Sigmoid colon (tissue), 7 donors: ENCODE measurements around the gene RABIF. TPM values are rescaled to one million over a fixed set of nuclear protein-coding genes. Genes with fewer than 3 reads are reported as not detected.
"Not testable (repeated sequence)": the region's sequence is repeated elsewhere in the genome, so short reads cannot be mapped to it uniquely, and the experiment has no call there.

ENCODE experiments used
- DNase-seq: peaks from one replicate; pipeline ENCODE4 v3.0.0-alpha.2; 2019
- H3K27ac ChIP-seq, 4 donors: fragments of 200-600 bp; sonication (generic); one replicate each; pipeline ENCODE4 v1.5.1; 2016 to 2019; ENCODE audit warnings: mild to moderate bottlenecking in 1 of 4
- H3K27me3 ChIP-seq, 3 donors: fragments of 200-600 bp; sonication (generic); one replicate each; pipeline ENCODE4 v1.5.1; 2019; ENCODE audit warnings: mild to moderate bottlenecking in 1 of 3
- H3K36me3 ChIP-seq, 4 donors: fragments of 200-600 bp; sonication (generic); one replicate each; pipeline ENCODE4 v1.5.1; 2016 to 2019
- H3K4me1 ChIP-seq, 4 donors: fragments of 200-600 bp; sonication (generic); one replicate each; pipeline ENCODE4 v1.5.1; 2017 to 2019
- H3K4me3 ChIP-seq, 4 donors: fragments of 200-600 bp; sonication (generic); one replicate each; pipeline ENCODE4 v1.5.1; 2017 to 2019; ENCODE audit warnings: mild to moderate bottlenecking in 2 of 4, moderate library complexity in 1 of 4
- H3K9me3 ChIP-seq, 4 donors: fragments of 200-600 bp in 3 of 4; sonication (generic) in 3 of 4; one replicate each; pipeline versions ENCODE4 v1.5.1 to v1.6.1; 2013 to 2019
- CTCF ChIP-seq, 4 experiments: fragments of 450-650 bp in 3 of 4; fragments of 200-600 bp in 1 of 4; IDR thresholded peaks; one replicate each; pipeline ENCODE4 v1.5.1; 2016 to 2019; ENCODE audit warnings: antibody characterized with exemption in 4 of 4, mild to moderate bottlenecking in 3 of 4, moderate library complexity in 2 of 4
- EP300 ChIP-seq, 4 donors: sonication (generic); formaldehyde crosslinking; IDR thresholded peaks; one replicate each; pipeline ENCODE4 v1.6.1; 2017; ENCODE audit warnings: antibody characterized with exemption in 4 of 4
- POLR2A ChIP-seq, 2 donors: fragments of 450-650 bp; IDR thresholded peaks; one replicate each; pipeline ENCODE4 v1.6.1; 2016; ENCODE audit warnings: antibody characterized with exemption in 2 of 2, mild to moderate bottlenecking in 2 of 2, moderate library complexity in 2 of 2
- POLR2AphosphoS5 ChIP-seq, 4 donors: sonication (generic); formaldehyde crosslinking; IDR thresholded peaks; one replicate each; pipeline ENCODE4 v1.6.1; 2017; ENCODE audit warnings: antibody characterized with exemption in 4 of 4
- WGBS, 2 donors: extraction: QIAGEN DNeasy Blood & Tissue Kit; methylation state at CpG; one replicate each; pipeline ENCODE4 v1.1.7; 2013; 5-methylcytosine and 5-hydroxymethylcytosine counted together
- intact Hi-C: fragments of 100-400 bp; cut with DNase I; formaldehyde crosslinking; loops from one replicate; pipeline ENCODE4 v1.15.1; 2023
- polyA plus RNA-seq, 3 donors: library from polyadenylated mRNA; stranded (reverse); fragments of 200-250 nt; gene quantifications; one replicate each; pipeline ENCODE4 v1.2.3, GENCODE V29; 2013
- small RNA-seq, 3 donors: library from RNA; depleted of rRNA; stranded (forward); fragments of <200 nt; gene quantifications; one replicate each; pipeline ENCODE3, GENCODE V24; 2016
- total RNA-seq, 4 donors: library from RNA; depleted of rRNA; stranded (reverse); fragments of >200 nt; gene quantifications; one replicate each; pipeline ENCODE4 v1.1.0, GENCODE V29; 2016
- donor health status: healthy with polysubstance abuse.
- donor health status: Bipolar disorder and iron deficiency.
- donor health status: healthy.

RABIF gene
- total and polyA plus RNA-seq, 7 donors: 3.6 to 17.6 (median 7.3) TPM

GRCh38 chr1:202835548-202836072 is 53.3 kb downstream of the RABIF start:
- no peaks in the 10 kb centered on the region for H3K9me3 ChIP-seq
- no peak for DNase-seq
- intact Hi-C loops: no loop called here
- H3K27me3 ChIP-seq: no peaks in the 10 kb centered on the region
- no peak overlapping the region for H3K27ac ChIP-seq
- TF ChIP-seq POLR2AphosphoS5 (IDR thresholded peaks at IDR 0.05): no peak
- TF ChIP-seq CTCF (IDR thresholded peaks at IDR 0.05): no peak
- no peak for TF ChIP-seq EP300 (IDR thresholded peaks at IDR 0.05)
- no peaks in the 10 kb centered on the region for H3K36me3 ChIP-seq
- WGBS, 2 donors: 25 to 44% methylated on average over 3 of the region's 3 CpGs
- H3K4me1 ChIP-seq: no peaks in the 10 kb centered on the region
- no peak overlapping the region for H3K4me3 ChIP-seq

GRCh38 chr1:202834771-202835547 is 54.0 kb downstream of the RABIF start:
- Histone ChIP-seq H3K27ac (no peak overlapping the region), H3K4me1 (no peaks in the 10 kb centered on the region), H3K4me3 (no peak overlapping the region), H3K27me3 (no peaks in the 10 kb centered on the region), H3K9me3 (no peaks in the 10 kb centered on the region), H3K36me3 (no peaks in the 10 kb centered on the region)
- no peak for DNase-seq
- 79 to 90% methylated on average over 10 of the region's 10 CpGs for WGBS, 2 donors
- intact Hi-C loops: no loop called here
- no peak for TF ChIP-seq CTCF (IDR thresholded peaks at IDR 0.05)
- no peak for TF ChIP-seq POLR2AphosphoS5 (IDR thresholded peaks at IDR 0.05)
- TF ChIP-seq POLR2A (IDR thresholded peaks at IDR 0.05): no peak
- no peak for TF ChIP-seq EP300 (IDR thresholded peaks at IDR 0.05)

- 77 to 94% methylated on average over 3 of the region's 3 CpGs for WGBS, 2 donors
- DNase-seq: no peak
- no peak overlapping the region for H3K27ac ChIP-seq
- H3K36me3 ChIP-seq: no peaks in the 10 kb centered on the region
- no peaks in the 10 kb centered on the region for H3K4me1 ChIP-seq
- intact Hi-C loops: no loop called here
- H3K27me3 ChIP-seq: no peaks in the 10 kb centered on the region
- TF ChIP-seq POLR2AphosphoS5 (IDR thresholded peaks at IDR 0.05): no peak
- no peak for TF ChIP-seq CTCF (IDR thresholded peaks at IDR 0.05)
- TF ChIP-seq EP300 (IDR thresholded peaks at IDR 0.05): no peak
- no peak for TF ChIP-seq POLR2A (IDR thresholded peaks at IDR 0.05)
- no peaks in the 10 kb centered on the region for H3K9me3 ChIP-seq
- no peak overlapping the region for H3K4me3 ChIP-seq
Observed at GRCh38 chr1:202831906-202832305, 57.0 kb downstream of the RABIF start.

- H3K27me3 ChIP-seq, H3K4me3 ChIP-seq, intact Hi-C loops, H3K27ac ChIP-seq, H3K36me3 ChIP-seq, DNase-seq, H3K4me1 ChIP-seq, H3K9me3 ChIP-seq: not testable (repeated sequence)
- WGBS, 2 donors: 95 to 96% methylated on average over 9 of the region's 9 CpGs
Observed at GRCh38 chr1:202829223-202829622, 59.7 kb downstream of the RABIF start.

Small RNAs within 50 kb of the gene (small RNA-seq; reads per million reads assigned to genes)
- 0 reads per million in 3 donors for gene RF00019

Other genes starting within 250 kb of the RABIF start
- gene SYT2, start 178.7 kb downstream of the RABIF start, total RNA-seq: under 1 TPM in 1 of 4 donors, not detected in 3; 0.16 TPM
- under 1 TPM in 1 of 3 donors, not detected in 2; 0.10 TPM for gene SYT2, start 178.7 kb downstream of the RABIF start, polyA plus RNA-seq
- gene KDM5B, start 80.7 kb downstream of the RABIF start, total RNA-seq: 10 to 100 TPM; 29.7 to 68.1 (median 39.6) TPM
- gene KDM5B, start 80.7 kb downstream of the RABIF start, polyA plus RNA-seq: 10 to 100 TPM; 10.9 to 16.7 (median 12.0) TPM
- gene PCAT6, start 78.2 kb downstream of the RABIF start, total RNA-seq: not detected
- 1 to 10 TPM in 2 of 3 donors, not detected in 1; 1.6 to 1.7 TPM for gene PCAT6, start 78.2 kb downstream of the RABIF start, polyA plus RNA-seq
- 10 to 100 TPM; 12.9 to 23.9 (median 15.9) TPM for gene KLHL12, start 38.1 kb upstream of the RABIF start, total RNA-seq
- gene KLHL12, start 38.1 kb upstream of the RABIF start, polyA plus RNA-seq: 10 to 100 TPM; 17.6 to 27.0 (median 23.6) TPM
- gene ADIPOR1, start 69.2 kb upstream of the RABIF start, total RNA-seq: 10 to 100 TPM; 57.4 to 76.2 (median 65.8) TPM
- 10 to 100 TPM; 54.4 to 82.9 (median 79.8) TPM for gene ADIPOR1, start 69.2 kb upstream of the RABIF start, polyA plus RNA-seq
- gene CYB5R1, start 78.1 kb upstream of the RABIF start, total RNA-seq: 10 to 100 TPM; 24.6 to 45.3 (median 36.2) TPM
- 10 to 100 TPM in 1 of 3 donors, 1 to 10 TPM in 2; 8.6 to 27.1 (median 9.6) TPM for gene CYB5R1, start 78.1 kb upstream of the RABIF start, polyA plus RNA-seq
- 10 to 100 TPM; 71.7 to 99.4 (median 88.2) TPM for gene TMEM183A, start 118.2 kb upstream of the RABIF start, total RNA-seq
- gene TMEM183A, start 118.2 kb upstream of the RABIF start, polyA plus RNA-seq: 100 to 1,000 TPM in 1 of 3 donors, 10 to 100 TPM in 2; 72.5 to 108 (median 77.5) TPM
- 10 to 100 TPM in 1 of 4 donors, 1 to 10 TPM in 3; 1.1 to 15.0 (median 2.8) TPM for gene PPFIA4, start 137.3 kb upstream of the RABIF start, total RNA-seq
- under 1 TPM in 1 of 3 donors, not detected in 2; 0.52 TPM for gene PPFIA4, start 137.3 kb upstream of the RABIF start, polyA plus RNA-seq
- gene MYOG, start 196.9 kb upstream of the RABIF start, total RNA-seq: not detected
- gene MYOG, start 196.9 kb upstream of the RABIF start, polyA plus RNA-seq: not detected
- gene ADORA1, start 238.6 kb upstream of the RABIF start, total RNA-seq: 1 to 10 TPM in 1 of 4 donors, under 1 TPM in 1, not detected in 2; 0.33 to 1.1 TPM
- 1 to 10 TPM in 1 of 3 donors, under 1 TPM in 1, not detected in 1; 0.92 to 1.3 TPM for gene ADORA1, start 238.6 kb upstream of the RABIF start, polyA plus RNA-seq